Stomach (tissue), 9 donors: ENCODE data around the gene EIF6. TPM values are rescaled to one million over a fixed set of nuclear protein-coding genes. Genes with fewer than 3 reads are reported as not detected.
A peak's percentile ranks its signal among the peaks of the same experiment; 100 is the strongest.
"Not testable (repeated sequence)": the region's sequence is repeated elsewhere in the genome, so short reads cannot be mapped to it uniquely, and the experiment has no call there.

Source experiments
- DNase-seq, 2 donors: peaks; one replicate each; pipeline versions ENCODE4 v3.0.0 to v3.0.0-alpha.2; 2013 to 2019
- H3K27ac ChIP-seq, 5 donors: fragments of 200-600 bp in 4 of 5; sonication (generic) in 4 of 5; one replicate each; pipeline ENCODE4 v1.5.1; 2013 to 2019; ENCODE audit warnings: mild to moderate bottlenecking in 1 of 5, moderate library complexity in 1 of 5
- H3K27me3 ChIP-seq, 3 donors: fragments of 200-600 bp; sonication (generic); one replicate each; pipeline ENCODE4 v1.5.1; 2017 to 2019; ENCODE audit warnings: mixed run types in 1 of 3
- H3K36me3 ChIP-seq, 4 donors: fragments of 200-600 bp; sonication (generic); 1 replicate in 3 of 4; 2 replicates in 1 of 4; pipeline ENCODE4 v1.5.1; 2016 to 2019
- H3K4me1 ChIP-seq, 4 donors: fragments of 200-600 bp; sonication (generic); one replicate each; pipeline ENCODE4 v1.5.1; 2016 to 2019
- H3K4me3 ChIP-seq, 4 donors: fragments of 200-600 bp; sonication (generic) in 3 of 4; one replicate each; pipeline ENCODE4 v1.5.1; 2016 to 2019; ENCODE audit warnings: mild to moderate bottlenecking in 1 of 4
- H3K9me3 ChIP-seq, 4 donors: fragments of 200-600 bp; sonication (generic); one replicate each; pipeline ENCODE4 v1.5.1; 2016 to 2019
- EP300 ChIP-seq: sonication (generic); formaldehyde crosslinking; IDR thresholded peaks from one replicate; pipeline ENCODE4 v1.6.1; 2017; ENCODE audit warnings: antibody characterized with exemption
- POLR2A ChIP-seq, 4 donors: fragments of 450-650 bp; IDR thresholded peaks; one replicate each; pipeline ENCODE4 v1.6.1; 2016; ENCODE audit warnings: antibody characterized with exemption in 4 of 4, control low read depth in 2 of 4, mild to moderate bottlenecking in 1 of 4, moderate library complexity in 1 of 4
- POLR2AphosphoS5 ChIP-seq, 3 donors: sonication (generic); formaldehyde crosslinking; IDR thresholded peaks; one replicate each; pipeline ENCODE4 v1.6.1; 2016; ENCODE audit warnings: antibody characterized with exemption in 3 of 3
- WGBS, 5 donors: extraction: QIAGEN DNeasy Blood & Tissue Kit in 3 of 5; methylation state at CpG; one replicate each; pipeline versions ENCODE4 v1.1.5 to v1.1.7; 2013 to 2018; 5-methylcytosine and 5-hydroxymethylcytosine counted together
- intact Hi-C: fragments of 100-400 bp; cut with DNase I; formaldehyde crosslinking; loops from one replicate; pipeline ENCODE4 v1.15.1; 2023; ENCODE audit warnings: low total_unique reads
- polyA plus RNA-seq, 3 donors: library from polyadenylated mRNA; stranded (reverse); fragments of 200-250 nt; gene quantifications; one replicate each; pipeline ENCODE4 v1.2.3, GENCODE V29; 2013
- total RNA-seq, 5 donors: library from RNA; depleted of rRNA; stranded (reverse); fragments of >200 nt; gene quantifications; one replicate each; pipeline versions ENCODE4 v1.1.0 to v1.2.3, GENCODE V29; 2014 to 2016
- TF ChIP-seq, protein P1 (sequence below), 7 experiments: fragments of 450-650 bp in 4 of 7; fragments of 200-600 bp in 3 of 7; sonication (generic) in 3 of 7; IDR thresholded peaks; one replicate each; pipeline ENCODE4 v1.5.1; 2016 to 2019; ENCODE audit warnings: antibody characterized with exemption in 7 of 7, control low read depth in 2 of 7, mild to moderate bottlenecking in 1 of 7
- donor health status: healthy with polysubstance abuse.
- donor health status: Bipolar disorder and iron deficiency.
- donor health status: healthy.

Gene EIF6
- total and polyA plus RNA-seq, 8 donors: 16.3 to 163 (median 99.1) TPM

DNA sequence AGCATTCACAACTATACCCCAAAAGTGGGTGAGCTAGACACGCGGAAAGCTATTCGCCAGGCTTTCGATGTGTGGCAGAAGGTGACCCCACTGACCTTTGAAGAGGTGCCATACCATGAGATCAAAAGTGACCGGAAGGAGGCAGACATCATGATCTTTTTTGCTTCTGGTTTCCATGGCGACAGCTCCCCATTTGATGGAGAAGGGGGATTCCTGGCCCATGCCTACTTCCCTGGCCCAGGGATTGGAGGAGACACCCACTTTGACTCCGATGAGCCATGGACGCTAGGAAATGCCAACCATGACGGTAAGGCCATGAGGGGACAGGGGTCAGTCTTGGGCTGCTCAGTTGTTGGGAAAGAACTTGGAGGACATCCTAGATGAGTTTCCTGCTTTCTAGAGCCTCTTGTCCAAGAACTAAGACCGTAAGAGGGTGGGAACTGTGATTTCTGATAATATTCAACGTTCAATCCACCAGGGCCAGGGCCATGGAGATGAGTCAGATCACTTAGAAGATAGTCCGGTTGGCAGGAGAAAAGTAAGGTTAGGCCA lies 30.0 kb downstream of the EIF6 start:
- Histone ChIP-seq H3K4me3 (no peak overlapping the region), H3K36me3 (peaks cover 0 to 21% (median 12%) of the 10 kb centered on the region in 4 donors), H3K27me3 (no peaks in the 10 kb centered on the region), H3K9me3 (no peaks in the 10 kb centered on the region), H3K27ac (no peak overlapping the region), H3K4me1 (peaks cover 7 to 17% (median 13%) of the 10 kb centered on the region in 4 donors)
- no peak for DNase-seq
- TF ChIP-seq, protein P1, sequence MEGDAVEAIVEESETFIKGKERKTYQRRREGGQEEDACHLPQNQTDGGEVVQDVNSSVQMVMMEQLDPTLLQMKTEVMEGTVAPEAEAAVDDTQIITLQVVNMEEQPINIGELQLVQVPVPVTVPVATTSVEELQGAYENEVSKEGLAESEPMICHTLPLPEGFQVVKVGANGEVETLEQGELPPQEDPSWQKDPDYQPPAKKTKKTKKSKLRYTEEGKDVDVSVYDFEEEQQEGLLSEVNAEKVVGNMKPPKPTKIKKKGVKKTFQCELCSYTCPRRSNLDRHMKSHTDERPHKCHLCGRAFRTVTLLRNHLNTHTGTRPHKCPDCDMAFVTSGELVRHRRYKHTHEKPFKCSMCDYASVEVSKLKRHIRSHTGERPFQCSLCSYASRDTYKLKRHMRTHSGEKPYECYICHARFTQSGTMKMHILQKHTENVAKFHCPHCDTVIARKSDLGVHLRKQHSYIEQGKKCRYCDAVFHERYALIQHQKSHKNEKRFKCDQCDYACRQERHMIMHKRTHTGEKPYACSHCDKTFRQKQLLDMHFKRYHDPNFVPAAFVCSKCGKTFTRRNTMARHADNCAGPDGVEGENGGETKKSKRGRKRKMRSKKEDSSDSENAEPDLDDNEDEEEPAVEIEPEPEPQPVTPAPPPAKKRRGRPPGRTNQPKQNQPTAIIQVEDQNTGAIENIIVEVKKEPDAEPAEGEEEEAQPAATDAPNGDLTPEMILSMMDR (IDR thresholded peaks at IDR 0.05): no peak
- TF ChIP-seq POLR2AphosphoS5 (IDR thresholded peaks at IDR 0.05) (no peak), POLR2A (IDR thresholded peaks at IDR 0.05) (no peak), EP300 (no peak)
- intact Hi-C loops: no loop called here
- 91 to 95% (median 94%) methylated on average over 12 of the region's 12 CpGs for WGBS, 5 donors

DNA sequence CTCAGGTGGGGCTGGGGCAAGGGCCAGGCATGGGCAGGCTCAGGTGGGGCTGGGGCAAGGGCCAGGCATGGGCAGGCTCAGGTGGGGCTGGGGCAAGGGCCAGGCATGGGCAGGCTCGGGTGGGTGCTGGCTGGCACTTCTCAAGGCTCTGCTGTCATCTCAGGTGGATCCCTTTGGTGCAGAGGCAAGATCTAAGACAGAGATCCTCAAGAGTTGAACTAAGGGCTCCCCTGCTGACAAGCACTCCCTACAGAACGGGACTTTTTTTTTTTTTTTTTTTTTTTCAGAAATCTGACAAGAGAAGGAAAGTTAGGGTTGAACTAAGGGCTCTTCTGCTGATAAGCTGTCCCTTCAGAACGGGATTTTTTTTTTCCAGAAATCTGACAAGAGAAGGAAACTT lies 31.6 kb downstream of the EIF6 start:
- H3K4me1 ChIP-seq: peaks cover 7 to 15% (median 11%) of the 10 kb centered on the region in 4 donors
- no peak overlapping the region for H3K27ac ChIP-seq
- no peak for DNase-seq
- intact Hi-C loops: no loop called here
- peaks cover 0 to 17% (median 12%) of the 10 kb centered on the region in 4 donors for H3K36me3 ChIP-seq
- H3K4me3 ChIP-seq: no peak overlapping the region
- TF ChIP-seq EP300: no peak
- TF ChIP-seq, protein P1 (IDR thresholded peaks at IDR 0.05): no peak
- TF ChIP-seq POLR2AphosphoS5 (IDR thresholded peaks at IDR 0.05): no peak
- no peak for TF ChIP-seq POLR2A (IDR thresholded peaks at IDR 0.05)
- no peaks in the 10 kb centered on the region for H3K9me3 ChIP-seq
- H3K27me3 ChIP-seq: no peaks in the 10 kb centered on the region
- 48 to 62% (median 58%) methylated on average over 3 of the region's 3 CpGs for WGBS, 5 donors

DNA sequence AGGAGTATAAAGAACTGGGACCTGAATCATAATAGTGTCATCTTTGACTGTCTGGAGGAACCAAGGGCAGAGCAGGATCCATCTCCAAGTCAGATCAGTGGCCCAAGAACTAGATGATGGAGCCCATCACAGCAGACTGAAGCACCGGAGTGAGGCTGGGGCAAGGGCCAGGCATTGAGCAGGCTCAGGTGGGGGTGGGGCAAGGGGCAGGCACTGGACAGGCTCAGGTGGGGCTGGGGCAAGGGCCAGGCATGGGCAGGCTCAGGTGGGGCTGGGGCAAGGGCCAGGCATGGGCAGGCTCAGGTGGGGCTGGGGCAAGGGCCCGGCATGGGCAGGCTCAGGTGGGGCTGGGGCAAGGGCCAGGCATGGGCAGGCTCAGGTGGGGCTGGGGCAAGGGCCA lies 32.0 kb downstream of the EIF6 start:
- Histone ChIP-seq H3K27ac (peak overlapping the region in 1 of 5 donors; percentile 20), H3K4me1 (peaks cover 3 to 11% (median 9%) of the 10 kb centered on the region in 4 donors), H3K36me3 (peaks cover 0 to 17% (median 12%) of the 10 kb centered on the region in 4 donors)
- intact Hi-C loops, H3K9me3 ChIP-seq, H3K4me3 ChIP-seq, H3K27me3 ChIP-seq, DNase-seq: not testable (repeated sequence)
- WGBS, 5 donors: 76 to 100% (median 79%) methylated on average over 1 to 2 of the region's 2 CpGs

DNA sequence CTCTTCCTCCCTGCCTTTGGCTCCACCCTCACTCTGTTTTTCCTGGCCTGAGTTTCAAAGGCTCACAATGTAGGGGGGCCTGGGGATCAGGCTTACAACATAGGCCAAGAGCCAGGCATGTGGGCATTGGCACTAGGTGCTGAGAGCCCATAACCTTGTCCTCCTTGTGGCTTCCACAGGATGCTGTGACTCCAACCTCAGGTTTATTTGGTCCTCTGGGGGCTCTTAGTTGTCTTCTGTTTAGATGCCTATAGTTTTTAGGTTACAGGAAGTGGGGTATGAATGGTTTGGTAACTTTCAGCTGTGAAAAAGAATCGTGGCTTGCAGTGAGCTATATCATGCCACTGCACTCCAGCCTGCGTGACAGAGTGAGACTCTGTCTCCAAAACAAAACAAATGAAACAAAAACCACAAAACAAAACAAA lies 32.5 kb downstream of the EIF6 start:
- H3K9me3 ChIP-seq: no peaks in the 10 kb centered on the region
- H3K27me3 ChIP-seq: no peaks in the 10 kb centered on the region
- peak in 1 of 2 donors; percentile 38 for DNase-seq
- H3K4me3 ChIP-seq: no peak overlapping the region
- peaks cover 0 to 17% (median 13%) of the 10 kb centered on the region in 4 donors for H3K36me3 ChIP-seq
- TF ChIP-seq EP300 (no peak), POLR2AphosphoS5 (IDR thresholded peaks at IDR 0.05) (no peak), POLR2A (IDR thresholded peaks at IDR 0.05) (no peak)
- TF ChIP-seq, protein P1 (IDR thresholded peaks at IDR 0.05): no peak
- WGBS, 5 donors: 18 to 36% (median 35%) methylated on average over 2 of the region's 2 CpGs
- H3K27ac ChIP-seq: peak overlapping the region in 1 of 5 donors; percentile 20
- intact Hi-C loops: no loop called here
- H3K4me1 ChIP-seq: peaks cover 0 to 10% (median 4%) of the 10 kb centered on the region in 4 donors

DNA sequence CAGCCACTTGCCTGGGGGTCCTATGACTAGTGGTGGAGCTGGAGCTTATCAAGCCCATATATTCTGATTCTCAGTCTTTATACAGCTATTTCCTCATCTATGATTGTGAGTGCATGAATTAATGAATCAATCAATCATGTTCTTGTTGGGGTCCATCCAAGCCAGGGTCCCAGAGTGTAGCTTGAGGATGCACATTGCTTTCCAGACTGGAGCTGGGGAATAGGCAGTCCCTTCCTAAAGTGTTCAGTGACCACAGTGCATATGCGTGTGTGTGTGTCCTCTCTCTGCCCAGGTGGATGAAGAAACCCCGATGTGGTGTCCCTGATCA lies 33.0 kb downstream of the EIF6 start:
- WGBS, 5 donors: 85 to 94% (median 89%) methylated on average over 2 of the region's 2 CpGs; no CpG with 5 or more reads in 1 of the 5 donors
- no peak overlapping the region for H3K4me3 ChIP-seq
- H3K4me1 ChIP-seq: peaks cover 0 to 10% (median 3%) of the 10 kb centered on the region in 4 donors
- no peaks in the 10 kb centered on the region for H3K9me3 ChIP-seq
- H3K27ac ChIP-seq: peak overlapping the region in 1 of 5 donors; percentile 15
- peaks cover 0 to 21% (median 13%) of the 10 kb centered on the region in 4 donors for H3K36me3 ChIP-seq
- intact Hi-C loops: no loop called here
- no peaks in the 10 kb centered on the region for H3K27me3 ChIP-seq
- no peak for DNase-seq
- no peak for TF ChIP-seq POLR2AphosphoS5 (IDR thresholded peaks at IDR 0.05)
- TF ChIP-seq, protein P1 (IDR thresholded peaks at IDR 0.05): no peak
- TF ChIP-seq EP300: no peak
- no peak for TF ChIP-seq POLR2A (IDR thresholded peaks at IDR 0.05)
